Measurements from ENCODE around the gene CLECL1.

- TF ChIP-seq CTCF (IDR thresholded peaks at IDR 0.05 in 4 of 5, conservative IDR thresholded peaks at IDR 0.05 in 1 of 5) (no peak), POLR2A (IDR thresholded peaks at IDR 0.05) (no peak)
Observed at GRCh38 chr12:9698681-9699080, 34.2 kb downstream of the CLECL1 start.
